Thymus (tissue), 11 donors: ENCODE data around the gene ACOT6. TPM values are rescaled to one million over a fixed set of nuclear protein-coding genes. Genes with fewer than 3 reads are reported as not detected.
"Not testable (repeated sequence)": the region's sequence is repeated elsewhere in the genome, so short reads cannot be mapped to it uniquely, and the experiment has no call there.

Experiments used
- DNase-seq, 9 donors: peaks; one replicate each; pipeline ENCODE4 v3.0.0-alpha.2; 2013; ENCODE audit warnings: low spot score in 9 of 9, low read depth in 6 of 9, missing footprints in 1 of 9
- H3K27ac ChIP-seq, 2 donors: one replicate each; pipeline ENCODE4 v1.5.1; 2013; ENCODE audit warnings: control low read depth in 1 of 2, low read depth in 1 of 2, low read length in 1 of 2, mild to moderate bottlenecking in 1 of 2, moderate library complexity in 1 of 2
- H3K27me3 ChIP-seq, 2 donors: one replicate each; pipeline ENCODE4 v1.5.1; 2013; ENCODE audit warnings: low read length in 1 of 2; ENCODE audit not compliant: control insufficient read depth in 2 of 2, insufficient read depth in 1 of 2
- H3K36me3 ChIP-seq, 2 donors: one replicate each; pipeline ENCODE4 v1.5.1; 2013; ENCODE audit warnings: low read length in 1 of 2, mild to moderate bottlenecking in 1 of 2, moderate library complexity in 1 of 2; ENCODE audit not compliant: control insufficient read depth in 2 of 2, insufficient read depth in 2 of 2
- H3K4me1 ChIP-seq, 2 donors: one replicate each; pipeline ENCODE4 v1.5.1; 2013; ENCODE audit warnings: low read length in 2 of 2; ENCODE audit not compliant: control insufficient read depth in 2 of 2, insufficient read depth in 2 of 2
- H3K4me3 ChIP-seq, 2 donors: one replicate each; pipeline ENCODE4 v1.5.1; 2013; ENCODE audit warnings: low read length in 2 of 2, control low read depth in 1 of 2, mild to moderate bottlenecking in 1 of 2
- H3K9me3 ChIP-seq, 2 donors: one replicate each; pipeline ENCODE4 v1.5.1; 2013; ENCODE audit warnings: low read length in 1 of 2, mild to moderate bottlenecking in 1 of 2; ENCODE audit not compliant: control insufficient read depth in 2 of 2, insufficient read depth in 1 of 2
- WGBS: extraction: QIAGEN DNeasy Blood & Tissue Kit; methylation state at CpG from one replicate; pipeline ENCODE4 v1.1.7; 2013; 5-methylcytosine and 5-hydroxymethylcytosine counted together
- polyA plus RNA-seq: library from polyadenylated mRNA; stranded (reverse); fragments of 200-250 nt; gene quantifications from one replicate; pipeline ENCODE4 v1.2.3, GENCODE V29; 2013
- total RNA-seq: library from RNA; stranded (reverse); fragments of 120-200 nt; gene quantifications from one replicate; pipeline ENCODE4 v1.2.4, GENCODE V29; 2013
- donor health status: healthy.

ACOT6 gene
- total and polyA plus RNA-seq, 2 donors: 0.05 TPM; not detected in 1

- not testable (repeated sequence) for H3K4me3 ChIP-seq, H3K9me3 ChIP-seq, H3K27ac ChIP-seq, H3K27me3 ChIP-seq, H3K36me3 ChIP-seq
- peaks cover 12 to 18% of the 10 kb centered on the region in 2 donors for H3K4me1 ChIP-seq
- peak in 3 of 9 donors; percentile 35 to 45 (median 40) for DNase-seq
- 57% methylated on average over 8 of the region's 8 CpGs for WGBS
Measured at GRCh38 chr14:73570913-73571312, 41.4 kb upstream of the ACOT6 start.

- not testable (repeated sequence) for H3K4me3 ChIP-seq, H3K36me3 ChIP-seq, DNase-seq, H3K27me3 ChIP-seq, H3K27ac ChIP-seq, H3K9me3 ChIP-seq
- peaks cover 12 to 13% of the 10 kb centered on the region in 2 donors for H3K4me1 ChIP-seq
- 98% methylated on average over 5 of the region's 5 CpGs for WGBS
Measured at GRCh38 chr14:73573034-73573433, 39.3 kb upstream of the ACOT6 start.

DNA sequence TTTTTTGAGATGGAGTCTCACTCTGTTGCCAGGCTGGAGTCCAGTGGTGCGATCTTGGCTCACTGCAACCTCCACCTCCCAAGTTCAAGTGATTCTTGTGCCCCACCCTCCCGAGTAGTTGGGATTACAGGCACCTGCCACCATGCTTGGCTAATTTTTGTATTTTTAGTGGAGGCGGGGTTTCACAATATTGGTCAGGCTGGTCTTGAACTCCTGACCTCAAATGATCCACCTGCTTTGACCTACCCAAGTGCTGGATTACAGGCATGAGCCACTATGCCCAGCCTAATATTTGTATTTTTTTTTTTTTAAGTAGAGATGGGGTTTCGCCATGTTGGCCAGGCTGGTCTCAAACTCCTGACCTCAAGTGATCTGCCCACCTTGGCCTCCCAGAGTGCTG, 38.6 kb upstream of the ACOT6 start:
- not testable (repeated sequence) for H3K4me3 ChIP-seq, H3K27me3 ChIP-seq, H3K36me3 ChIP-seq, DNase-seq, H3K27ac ChIP-seq, H3K9me3 ChIP-seq, H3K4me1 ChIP-seq
- WGBS: 98% methylated on average over 4 of the region's 4 CpGs

DNA sequence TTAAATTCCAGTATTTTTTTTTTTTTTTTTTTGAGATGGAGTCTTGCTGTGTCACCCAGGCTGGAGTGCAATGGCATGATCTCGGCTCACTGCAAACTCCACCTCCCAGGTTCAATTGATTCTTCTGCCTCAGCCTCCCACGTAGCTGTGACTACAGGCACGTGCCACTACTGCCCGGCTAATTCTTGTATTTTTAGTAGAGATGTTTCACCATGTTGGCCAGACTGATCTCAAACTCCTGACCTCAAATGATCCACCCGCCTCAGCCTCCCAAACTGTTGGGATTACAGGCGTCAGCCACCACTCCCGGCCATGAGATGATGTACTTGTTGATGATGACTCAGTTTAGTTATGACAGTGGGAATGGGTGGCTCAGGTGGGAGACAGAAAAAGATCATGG, 38.1 kb upstream of the ACOT6 start:
- not testable (repeated sequence) for H3K36me3 ChIP-seq, H3K27ac ChIP-seq, DNase-seq, H3K9me3 ChIP-seq, H3K4me1 ChIP-seq, H3K4me3 ChIP-seq, H3K27me3 ChIP-seq
- 97% methylated on average over 7 of the region's 7 CpGs for WGBS

- no peak overlapping the region for H3K27ac ChIP-seq
- H3K4me3 ChIP-seq: no peak overlapping the region
- H3K9me3 ChIP-seq: no peaks in the 10 kb centered on the region
- no peaks in the 10 kb centered on the region for H3K4me1 ChIP-seq
- H3K36me3 ChIP-seq: peaks cover 0 to 5% of the 10 kb centered on the region in 2 donors
- DNase-seq: no peak
- H3K27me3 ChIP-seq: no peaks in the 10 kb centered on the region
- WGBS: 98% methylated on average over 3 of the region's 3 CpGs
Measured at GRCh38 chr14:73576391-73576790, 35.9 kb upstream of the ACOT6 start.

DNA sequence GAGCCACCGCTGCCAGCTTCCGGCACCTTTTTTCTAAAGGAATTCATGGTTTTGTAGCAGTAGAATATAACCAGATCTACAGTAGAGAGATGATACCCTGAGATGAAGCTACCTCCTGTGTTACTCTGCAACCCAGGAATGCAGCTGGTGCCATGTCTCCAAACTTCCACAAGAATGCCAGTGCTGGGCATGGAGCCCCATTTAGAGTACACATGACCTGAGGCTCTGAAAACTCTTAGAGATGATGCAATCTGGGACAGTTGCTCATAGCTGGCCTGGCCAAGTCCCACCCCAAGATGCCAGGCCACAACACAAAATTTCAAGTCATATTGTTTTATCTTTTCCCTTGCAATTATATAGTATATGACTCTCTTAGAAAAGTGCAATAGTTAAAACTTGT, 35.1 kb upstream of the ACOT6 start:
- not testable (repeated sequence) for H3K9me3 ChIP-seq, H3K4me1 ChIP-seq, H3K36me3 ChIP-seq, H3K27me3 ChIP-seq, H3K4me3 ChIP-seq, DNase-seq, H3K27ac ChIP-seq
- 100% methylated on average over 2 of the region's 2 CpGs for WGBS

- H3K36me3 ChIP-seq, H3K9me3 ChIP-seq, H3K27ac ChIP-seq, H3K4me3 ChIP-seq, DNase-seq, H3K4me1 ChIP-seq, H3K27me3 ChIP-seq: not testable (repeated sequence)
- 97% methylated on average over 10 of the region's 11 CpGs for WGBS
Measured at GRCh38 chr14:73582102-73582979, 30.0 kb upstream of the ACOT6 start.

DNA sequence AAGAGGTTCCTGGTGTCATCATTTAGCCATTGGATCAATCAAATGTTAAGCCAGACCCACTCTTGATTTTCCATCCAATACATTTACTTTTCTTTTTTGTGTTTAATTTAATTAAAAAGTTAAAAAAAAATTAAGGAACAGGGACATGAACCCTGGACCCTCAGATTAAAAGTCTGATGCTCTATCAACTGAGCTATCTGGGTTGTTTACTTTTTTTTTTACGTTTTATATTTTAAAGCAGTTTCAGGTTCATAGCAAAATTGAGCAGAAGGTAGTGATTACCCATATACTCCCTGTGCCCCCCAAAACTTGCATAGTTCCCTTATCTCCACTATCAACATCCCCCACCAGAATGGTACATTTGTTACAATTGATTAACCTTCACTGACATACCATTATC, 23.6 kb upstream of the ACOT6 start:
- no peaks in the 10 kb centered on the region for H3K36me3 ChIP-seq
- H3K27me3 ChIP-seq: peaks cover 0 to 19% of the 10 kb centered on the region in 2 donors
- no peak for DNase-seq
- H3K9me3 ChIP-seq: peaks cover 0 to 5% of the 10 kb centered on the region in 2 donors
- WGBS: 94% methylated on average over 1 of the region's 1 CpG
- peaks cover 3 to 5% of the 10 kb centered on the region in 2 donors for H3K4me1 ChIP-seq
- H3K27ac ChIP-seq: no peak overlapping the region
- no peak overlapping the region for H3K4me3 ChIP-seq

- DNase-seq: no peak
- Histone ChIP-seq H3K9me3 (peaks cover 0 to 5% of the 10 kb centered on the region in 2 donors), H3K4me1 (peaks cover 3 to 5% of the 10 kb centered on the region in 2 donors), H3K4me3 (no peak overlapping the region), H3K27me3 (peaks cover 0 to 19% of the 10 kb centered on the region in 2 donors), H3K36me3 (no peaks in the 10 kb centered on the region), H3K27ac (no peak overlapping the region)
- WGBS: 98% methylated on average over 4 of the region's 4 CpGs
Measured at GRCh38 chr14:73589116-73589515, 23.2 kb upstream of the ACOT6 start.
